RWPE2 (cell line): Measurements from ENCODE around the gene FAM117A.
A peak's percentile ranks its signal among the peaks of the same experiment; 100 is the strongest.

ENCODE experiments used
- ATAC-seq: fragments of 200-7000 bp; cut with Tn5 transposase; 3 replicates; pipeline ENCODE4 v1.9.1; 2021; ENCODE audit warnings: low read depth
- DNase-seq: peaks from one replicate; pipeline ENCODE4 v3.0.0-alpha.2; 2020; ENCODE audit warnings: low spot score
- H3K27ac ChIP-seq: fragments of 450-650 bp; 2 replicates; pipeline ENCODE4 v1.5.1; 2017; ENCODE audit warnings: mild to moderate bottlenecking; ENCODE audit not compliant: poor library complexity, severe bottlenecking
- H3K27me3 ChIP-seq: fragments of 250-450 bp; sonication (Bioruptor Pico); 2 replicates; pipeline ENCODE4 v1.5.1; 2021; ENCODE audit warnings: mild to moderate bottlenecking, moderate library complexity; ENCODE audit not compliant: insufficient read depth, poor library complexity, severe bottlenecking
- H3K36me3 ChIP-seq: fragments of 250-450 bp; sonication (Bioruptor Pico); 2 replicates; pipeline ENCODE4 v1.5.1; 2020; ENCODE audit warnings: low read depth, mild to moderate bottlenecking, moderate library complexity
- H3K4me1 ChIP-seq: fragments of 250-450 bp; sonication (Bioruptor Pico); 2 replicates; pipeline ENCODE4 v1.5.1; 2021; ENCODE audit warnings: mild to moderate bottlenecking, moderate library complexity; ENCODE audit not compliant: insufficient read depth, poor library complexity, severe bottlenecking
- H3K4me3 ChIP-seq: fragments of 250-450 bp; sonication (Bioruptor Pico); 2 replicates; pipeline ENCODE4 v1.5.1; 2021; ENCODE audit warnings: mild to moderate bottlenecking, moderate library complexity; ENCODE audit not compliant: severe bottlenecking
- H3K9me3 ChIP-seq: fragments of 250-450 bp; sonication (Bioruptor Pico); 2 replicates; pipeline ENCODE4 v1.5.1; 2021; ENCODE audit warnings: mild to moderate bottlenecking, moderate library complexity; ENCODE audit not compliant: severe bottlenecking
- TF ChIP-seq, protein P1 (sequence below): fragments of 450-650 bp; IDR thresholded peaks from one replicate; pipeline ENCODE4 v1.5.1; 2017; ENCODE audit warnings: mild to moderate bottlenecking, moderate library complexity; ENCODE audit not compliant: poor library complexity, severe bottlenecking

The FAM117A gene, protein sequence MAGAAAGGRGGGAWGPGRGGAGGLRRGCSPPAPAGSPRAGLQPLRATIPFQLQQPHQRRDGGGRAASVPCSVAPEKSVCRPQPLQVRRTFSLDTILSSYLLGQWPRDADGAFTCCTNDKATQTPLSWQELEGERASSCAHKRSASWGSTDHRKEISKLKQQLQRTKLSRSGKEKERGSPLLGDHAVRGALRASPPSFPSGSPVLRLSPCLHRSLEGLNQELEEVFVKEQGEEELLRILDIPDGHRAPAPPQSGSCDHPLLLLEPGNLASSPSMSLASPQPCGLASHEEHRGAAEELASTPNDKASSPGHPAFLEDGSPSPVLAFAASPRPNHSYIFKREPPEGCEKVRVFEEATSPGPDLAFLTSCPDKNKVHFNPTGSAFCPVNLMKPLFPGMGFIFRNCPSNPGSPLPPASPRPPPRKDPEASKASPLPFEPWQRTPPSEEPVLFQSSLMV

DNA sequence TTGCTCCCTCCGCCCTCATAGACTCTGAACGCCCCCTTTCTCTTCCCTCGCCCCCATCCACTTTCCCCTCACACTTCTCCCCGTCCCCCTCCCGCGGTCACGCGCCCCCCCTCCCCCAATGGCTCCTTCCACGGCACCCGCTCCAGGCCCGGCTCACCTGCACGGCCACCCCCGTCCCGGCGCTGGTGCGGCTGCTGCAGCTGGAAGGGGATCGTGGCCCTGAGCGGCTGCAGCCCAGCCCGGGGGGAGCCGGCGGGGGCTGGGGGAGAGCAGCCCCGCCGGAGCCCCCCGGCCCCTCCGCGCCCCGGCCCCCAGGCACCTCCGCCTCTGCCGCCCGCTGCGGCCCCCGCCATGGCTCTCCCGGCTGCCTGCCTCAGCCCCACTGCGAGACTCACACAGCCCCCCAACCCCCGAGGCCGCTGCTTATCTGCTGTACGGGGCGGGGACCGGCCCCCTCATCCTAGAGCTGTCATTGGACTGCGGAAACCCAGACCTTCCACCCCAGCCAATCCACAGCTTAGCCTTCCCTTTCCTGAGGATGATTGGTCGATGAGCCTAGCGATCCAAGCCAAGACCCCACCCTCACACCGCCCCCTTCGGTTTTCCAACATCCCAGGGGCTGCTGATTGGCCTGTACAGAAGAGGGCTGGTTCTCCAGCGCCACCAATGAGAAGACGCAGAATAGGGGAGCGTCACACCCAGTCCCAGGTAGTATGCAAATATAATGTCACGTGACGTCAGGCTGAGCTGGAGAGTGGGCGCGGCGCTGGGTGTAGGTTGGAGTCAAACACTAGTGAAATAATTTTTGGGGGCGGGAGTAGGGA lies at the start of gene FAM117A:
FAM117A (minus strand) TSS at position 397 of the 824 bp plus-strand sequence; CDS start at position 353, 44 bp downstream.
- Histone ChIP-seq H3K27me3 (peaks cover 4% of the 10 kb centered on the region), H3K36me3 (no peaks in the 10 kb centered on the region), H3K4me3 (peak within 1 kb of the TSS; percentile 48), H3K4me1 (peaks cover 4% of the 10 kb centered on the region), H3K9me3 (no peaks in the 10 kb centered on the region), H3K27ac (no peak within 1 kb of the TSS)
- peak; percentile 97 for ATAC-seq
- peak; percentile 99 for DNase-seq
- TF ChIP-seq, protein P1, sequence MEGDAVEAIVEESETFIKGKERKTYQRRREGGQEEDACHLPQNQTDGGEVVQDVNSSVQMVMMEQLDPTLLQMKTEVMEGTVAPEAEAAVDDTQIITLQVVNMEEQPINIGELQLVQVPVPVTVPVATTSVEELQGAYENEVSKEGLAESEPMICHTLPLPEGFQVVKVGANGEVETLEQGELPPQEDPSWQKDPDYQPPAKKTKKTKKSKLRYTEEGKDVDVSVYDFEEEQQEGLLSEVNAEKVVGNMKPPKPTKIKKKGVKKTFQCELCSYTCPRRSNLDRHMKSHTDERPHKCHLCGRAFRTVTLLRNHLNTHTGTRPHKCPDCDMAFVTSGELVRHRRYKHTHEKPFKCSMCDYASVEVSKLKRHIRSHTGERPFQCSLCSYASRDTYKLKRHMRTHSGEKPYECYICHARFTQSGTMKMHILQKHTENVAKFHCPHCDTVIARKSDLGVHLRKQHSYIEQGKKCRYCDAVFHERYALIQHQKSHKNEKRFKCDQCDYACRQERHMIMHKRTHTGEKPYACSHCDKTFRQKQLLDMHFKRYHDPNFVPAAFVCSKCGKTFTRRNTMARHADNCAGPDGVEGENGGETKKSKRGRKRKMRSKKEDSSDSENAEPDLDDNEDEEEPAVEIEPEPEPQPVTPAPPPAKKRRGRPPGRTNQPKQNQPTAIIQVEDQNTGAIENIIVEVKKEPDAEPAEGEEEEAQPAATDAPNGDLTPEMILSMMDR: no peak

DNA sequence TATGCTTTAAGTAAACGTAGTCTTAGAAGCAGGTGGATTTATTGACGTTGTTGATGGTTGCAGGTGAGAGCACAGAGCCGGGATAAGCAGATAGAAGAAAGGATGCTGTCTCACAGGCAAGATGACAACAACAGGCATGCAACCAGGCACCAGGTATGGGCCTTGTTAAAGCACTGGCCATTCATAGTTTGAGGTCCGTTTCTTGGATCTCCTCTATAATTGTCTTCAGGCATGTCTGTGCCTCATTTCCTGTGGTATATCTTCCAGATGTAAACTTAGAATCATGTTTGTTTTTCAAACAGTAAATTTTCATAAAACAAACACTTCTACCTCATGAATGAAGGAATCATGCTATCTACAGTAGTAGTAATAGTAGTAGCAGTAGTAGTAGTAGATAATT lies 45.1 kb upstream of the FAM117A start:
- Histone ChIP-seq H3K4me1 (no peaks in the 10 kb centered on the region), H3K9me3 (no peaks in the 10 kb centered on the region), H3K27me3 (no peaks in the 10 kb centered on the region), H3K27ac (no peak overlapping the region), H3K4me3 (no peak overlapping the region), H3K36me3 (peaks cover 89% of the 10 kb centered on the region)
- TF ChIP-seq, protein P1: no peak
- no peak for ATAC-seq
- DNase-seq: no peak

DNA sequence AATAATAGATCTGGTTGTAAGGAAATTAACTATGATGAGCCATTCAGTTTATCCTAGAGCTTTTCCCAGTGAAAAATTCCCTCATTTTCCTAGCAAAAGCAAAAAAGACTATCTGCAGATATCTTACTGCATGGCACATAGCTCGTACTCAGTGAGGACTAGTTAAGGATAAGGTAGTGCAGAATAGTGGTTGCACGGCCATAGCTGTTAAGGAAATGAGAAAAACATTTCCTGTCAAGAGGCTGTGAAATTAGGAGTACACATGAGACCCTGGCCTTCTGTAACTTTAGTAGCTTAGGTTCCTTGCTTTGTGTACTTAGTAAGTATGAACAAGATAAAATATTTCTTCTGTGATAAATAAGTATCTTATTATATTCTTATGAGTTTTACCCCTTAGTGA lies 34.8 kb upstream of the FAM117A start:
- H3K4me1 ChIP-seq: no peaks in the 10 kb centered on the region
- no peak overlapping the region for H3K27ac ChIP-seq
- ATAC-seq (no peak), DNase-seq (no peak)
- H3K27me3 ChIP-seq: no peaks in the 10 kb centered on the region
- H3K36me3 ChIP-seq: peaks cover 89% of the 10 kb centered on the region
- TF ChIP-seq, protein P1: no peak
- H3K4me3 ChIP-seq: no peak overlapping the region
- H3K9me3 ChIP-seq: no peaks in the 10 kb centered on the region

DNA sequence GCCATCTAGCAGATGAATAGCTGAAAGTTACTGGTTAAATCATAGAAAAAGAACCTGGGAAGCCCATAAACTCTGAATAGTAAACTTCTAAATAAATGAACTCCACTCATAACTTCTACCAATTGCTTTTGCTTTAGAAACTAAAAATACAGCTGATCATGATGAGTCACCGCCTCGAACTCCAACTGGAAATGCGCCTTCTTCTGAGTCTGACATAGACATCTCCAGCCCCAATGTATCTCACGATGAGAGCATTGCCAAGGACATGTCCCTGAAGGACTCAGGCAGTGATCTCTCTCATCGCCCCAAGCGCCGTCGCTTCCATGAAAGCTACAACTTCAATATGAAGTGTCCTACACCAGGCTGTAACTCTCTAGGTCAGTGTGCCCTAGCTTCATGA lies 34.3 kb upstream of the FAM117A start:
- TF ChIP-seq, protein P1: no peak
- ATAC-seq (no peak), DNase-seq (no peak)
- no peaks in the 10 kb centered on the region for H3K9me3 ChIP-seq
- peaks cover 88% of the 10 kb centered on the region for H3K36me3 ChIP-seq
- H3K27ac ChIP-seq: no peak overlapping the region
- no peaks in the 10 kb centered on the region for H3K4me1 ChIP-seq
- H3K27me3 ChIP-seq: no peaks in the 10 kb centered on the region
- no peak overlapping the region for H3K4me3 ChIP-seq
